Thyroid gland (tissue), 4 donors: Measurements from ENCODE around the gene IGLON5.

Experiments used
- CTCF ChIP-seq, 6 experiments: fragments of 200-600 bp in 3 of 6; fragments of 450-650 bp in 3 of 6; sonication (generic) in 3 of 6; IDR thresholded peaks; one replicate each; pipeline ENCODE4 v1.5.1; 2016 to 2019; ENCODE audit warnings: antibody characterized with exemption in 6 of 6, mild to moderate bottlenecking in 2 of 6, inconsistent platforms in 1 of 6, moderate library complexity in 1 of 6
- POLR2A ChIP-seq, 2 donors: fragments of 450-650 bp; IDR thresholded peaks; one replicate each; pipeline ENCODE4 v1.6.1; 2017; ENCODE audit warnings: antibody characterized with exemption in 2 of 2, mild to moderate bottlenecking in 2 of 2, moderate library complexity in 1 of 2

- TF ChIP-seq POLR2A (IDR thresholded peaks at IDR 0.05) (no peak), CTCF (IDR thresholded peaks at IDR 0.05) (no peak)
Measured at GRCh38 chr19:51285682-51286081, 25.8 kb upstream of the IGLON5 start.
